GM18499 (cell line): ENCODE measurements around the gene DLX1.
"Not testable (repeated sequence)": the region's sequence is repeated elsewhere in the genome, so short reads cannot be mapped to it uniquely, and the experiment has no call there.

Experiments
- ATAC-seq: cut with Tn5 transposase; IDR thresholded peaks from one replicate; pipeline ENCODE4 v1.9.1; 2021; ENCODE audit warnings: moderate number of reproducible peaks; ENCODE audit not compliant: insufficient read depth, unreplicated experiment

The DLX1 gene

DNA sequence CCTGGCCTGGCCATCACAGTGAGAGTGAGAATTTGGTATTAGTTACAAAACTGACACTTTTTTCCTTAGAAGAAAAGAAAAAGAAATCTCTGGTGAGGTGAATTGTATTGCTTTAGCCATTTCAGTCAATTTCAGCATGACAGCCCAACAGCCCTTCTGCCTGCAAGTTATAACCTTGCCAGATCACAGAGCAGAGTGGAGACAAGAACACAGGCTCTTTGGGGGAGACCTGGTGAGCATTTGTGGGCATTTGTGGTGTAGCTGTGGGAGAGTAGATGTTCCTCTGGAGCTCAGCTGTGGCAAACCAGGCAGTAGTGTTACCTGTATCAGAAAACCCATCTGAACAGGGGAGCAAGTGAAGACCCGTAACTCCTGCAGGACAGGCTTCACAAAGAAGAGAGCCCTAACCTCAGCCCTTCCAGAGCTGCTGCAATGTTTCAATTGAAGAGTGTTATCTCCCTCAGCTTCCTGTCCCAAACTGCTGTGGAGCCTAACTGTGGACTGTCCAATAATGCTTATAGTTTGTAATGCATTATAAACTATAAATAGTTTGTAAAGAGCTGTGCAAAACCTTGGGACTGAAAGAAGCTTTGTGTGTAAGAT, 22.8 kb upstream of the DLX1 start:
- no peak for ATAC-seq

GRCh38 chr2:172063446-172063845, 21.9 kb upstream of the DLX1 start:
- ATAC-seq = no peak

DNA sequence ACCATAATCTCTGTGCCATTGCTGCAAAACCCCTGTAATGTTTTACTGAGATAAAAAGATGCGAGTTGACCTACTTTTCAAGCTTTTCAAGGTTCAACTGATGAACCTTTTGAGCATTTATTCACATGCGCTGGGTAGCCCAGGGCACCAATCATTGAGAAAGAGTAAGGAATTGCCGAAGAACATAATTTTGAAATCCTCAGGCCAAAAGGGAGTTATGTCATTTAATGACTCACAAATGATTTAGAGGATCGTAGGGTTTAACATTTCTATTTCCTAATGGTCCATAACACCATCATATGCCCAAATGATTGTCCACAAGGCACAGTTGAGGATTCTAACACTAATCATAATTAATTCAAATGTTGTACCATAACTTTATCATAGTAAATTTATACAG, 20.2 kb upstream of the DLX1 start:
- no peak for ATAC-seq

- no peak for ATAC-seq
Measured at GRCh38 chr2:172066394-172066886, 18.9 kb upstream of the DLX1 start.

- ATAC-seq = not testable (repeated sequence)
Measured at GRCh38 chr2:172067905-172068304, 17.4 kb upstream of the DLX1 start.

DNA sequence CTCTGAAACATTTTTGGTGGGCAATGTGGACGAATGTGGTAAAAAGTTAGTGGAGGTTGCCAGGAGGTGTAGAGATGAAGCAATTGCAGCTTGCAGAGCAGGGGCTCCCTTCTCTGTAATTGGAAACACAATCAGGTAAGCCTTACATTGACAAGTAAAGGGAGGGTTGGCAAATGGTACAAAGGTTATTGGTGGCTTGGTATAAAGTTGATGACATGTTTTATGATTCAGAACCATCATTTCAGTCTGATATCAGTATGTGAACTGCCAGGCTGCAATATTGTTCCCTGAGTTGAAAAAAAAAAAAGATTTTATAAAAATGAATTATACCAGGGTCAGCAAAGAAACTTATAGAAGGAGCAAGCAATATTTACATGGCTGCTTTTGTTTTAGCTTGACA, 14.4 kb upstream of the DLX1 start:
- ATAC-seq = no peak

GRCh38 chr2:172072303-172072702, 13.0 kb upstream of the DLX1 start:
- ATAC-seq = no peak

DNA sequence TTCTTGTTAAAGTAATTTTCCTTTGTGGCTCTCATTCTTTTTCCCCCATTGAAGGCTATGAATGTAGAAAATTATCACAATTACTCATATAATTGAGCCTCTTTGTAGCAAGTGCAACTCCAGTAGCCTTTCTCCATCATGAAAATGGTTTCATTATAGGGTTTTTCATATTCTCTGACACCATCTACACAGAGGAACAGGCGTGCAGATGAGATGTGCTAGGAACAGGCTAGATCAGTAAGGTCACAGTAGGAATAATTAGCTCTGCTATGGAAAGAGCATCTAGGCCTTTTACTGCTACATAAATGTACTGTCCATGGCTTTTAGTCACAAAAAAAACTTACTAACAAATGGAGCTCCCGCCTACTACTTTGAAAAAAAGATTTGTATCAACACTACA, 12.6 kb upstream of the DLX1 start:
- ATAC-seq = no peak

DNA sequence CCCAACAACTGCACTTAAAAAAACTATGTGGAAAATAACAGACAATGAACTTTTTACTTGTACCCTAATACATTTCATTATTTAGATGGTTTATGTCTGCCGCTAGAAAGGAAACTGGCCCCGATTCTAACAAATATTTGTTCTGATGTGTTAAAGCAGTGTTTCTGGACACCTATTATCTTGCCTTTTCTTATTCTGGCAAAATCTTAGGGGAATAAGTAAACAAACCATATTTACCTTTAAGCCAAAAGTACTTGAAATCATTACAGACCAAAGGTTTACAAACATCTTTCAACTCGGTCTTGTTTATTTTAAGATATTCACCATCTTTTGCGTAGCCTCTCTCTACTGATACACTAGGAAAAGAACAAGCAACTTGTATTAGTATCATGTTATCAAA, 11.8 kb upstream of the DLX1 start:
- no peak for ATAC-seq

GRCh38 chr2:172074254-172074653, 11.1 kb upstream of the DLX1 start:
- ATAC-seq = no peak

DNA sequence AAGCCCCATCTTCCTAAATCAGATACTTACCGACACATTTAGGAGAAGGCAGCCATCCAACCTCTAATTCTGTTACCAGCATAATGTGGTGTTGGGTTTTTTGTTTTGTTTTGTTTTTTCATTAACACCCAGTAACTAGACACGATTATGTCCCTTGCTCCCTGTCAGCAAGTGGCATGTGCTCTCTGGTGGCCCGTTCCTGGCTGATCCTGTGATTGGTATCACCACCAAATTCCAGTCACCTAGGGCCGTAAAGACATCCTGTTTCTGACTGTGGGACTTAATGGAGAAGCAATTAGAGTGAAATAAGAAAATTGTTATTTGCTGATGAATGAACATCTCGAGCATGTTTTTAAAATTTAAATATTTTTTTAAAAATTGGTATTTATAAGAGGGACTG, 5.9 kb upstream of the DLX1 start:
- no peak for ATAC-seq

GRCh38 chr2:172079838-172080640, 5.3 kb upstream of the DLX1 start:
- ATAC-seq = no peak

- ATAC-seq = no peak
Measured at GRCh38 chr2:172080641-172081220, 4.6 kb upstream of the DLX1 start.

DNA sequence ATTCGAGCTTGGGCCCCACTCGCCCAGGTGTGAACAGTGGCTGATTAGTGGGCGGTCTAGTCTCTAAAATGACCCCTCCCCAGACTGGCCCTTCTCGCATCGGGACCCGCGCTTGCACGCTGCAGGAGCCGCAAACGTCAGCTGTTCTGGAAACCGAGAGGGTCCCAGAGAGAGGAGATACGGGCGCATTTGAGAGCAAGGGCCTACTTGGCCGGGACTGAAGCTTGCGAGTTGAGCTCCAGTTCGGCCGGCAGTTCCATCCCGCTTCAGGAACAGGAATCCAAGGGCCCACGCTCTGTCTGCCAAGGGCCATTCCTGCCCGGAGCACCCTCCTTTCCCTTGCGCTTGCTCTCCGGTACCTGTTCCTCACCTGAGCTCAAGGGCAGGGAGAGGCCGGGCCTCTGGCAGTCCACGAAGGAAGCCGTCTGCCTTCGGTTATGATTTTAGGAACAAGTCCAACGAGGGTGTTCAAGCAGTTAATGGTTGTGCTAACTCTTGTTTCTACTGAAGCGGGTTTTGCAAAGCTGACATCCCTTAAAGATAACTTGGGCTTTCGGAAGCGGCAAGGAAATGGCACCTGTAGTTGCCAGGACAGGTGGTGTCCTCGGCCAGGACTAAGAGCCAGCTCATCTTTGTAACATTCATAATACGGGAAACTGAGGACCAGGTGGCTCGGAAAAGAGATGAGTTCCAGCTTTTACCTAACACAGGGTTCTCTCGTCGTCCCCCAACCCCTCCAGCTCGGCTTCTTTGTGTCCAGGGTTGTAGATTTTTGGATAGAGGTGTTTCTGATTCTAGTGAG, 3.9 kb upstream of the DLX1 start:
- ATAC-seq = no peak

GRCh38 chr2:172082105-172082943, 3.0 kb upstream of the DLX1 start:
- ATAC-seq = no peak

DNA sequence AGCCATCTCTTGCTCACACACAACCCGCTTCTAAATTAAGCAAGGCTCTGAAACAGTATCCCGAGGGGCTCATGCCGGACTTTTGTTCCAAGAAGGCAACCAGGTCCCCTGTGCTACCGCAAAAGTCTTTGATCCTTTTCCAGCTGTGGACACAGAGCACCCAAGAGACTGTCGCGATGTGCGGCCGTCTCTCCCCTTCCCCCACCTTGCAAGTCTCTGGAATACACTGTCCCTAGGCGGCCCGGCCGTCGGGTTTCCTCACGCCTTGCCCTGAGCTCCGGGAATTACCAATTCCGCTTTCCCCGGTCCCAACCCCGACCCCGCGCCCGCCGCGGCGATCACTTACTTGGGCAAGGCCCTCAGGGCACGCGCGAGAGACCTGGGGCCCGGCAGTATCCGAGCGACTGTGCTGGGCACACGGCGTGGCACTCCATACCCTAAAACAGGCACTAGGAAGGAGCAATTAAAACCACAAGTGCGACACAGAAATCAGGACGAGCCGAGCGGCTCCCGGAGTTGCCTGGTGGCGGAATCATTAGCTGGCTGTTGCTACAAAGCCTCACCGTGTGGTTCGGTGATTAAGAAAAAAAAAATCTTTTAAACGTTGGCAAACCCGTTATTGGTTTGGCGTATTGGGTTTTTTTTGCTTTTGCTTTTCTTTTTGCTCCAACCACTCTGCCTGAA, 2.2 kb upstream of the DLX1 start:
- no peak for ATAC-seq

GRCh38 chr2:172083628-172084394, 1.5 kb upstream of the DLX1 start:
- no peak for ATAC-seq

DNA sequence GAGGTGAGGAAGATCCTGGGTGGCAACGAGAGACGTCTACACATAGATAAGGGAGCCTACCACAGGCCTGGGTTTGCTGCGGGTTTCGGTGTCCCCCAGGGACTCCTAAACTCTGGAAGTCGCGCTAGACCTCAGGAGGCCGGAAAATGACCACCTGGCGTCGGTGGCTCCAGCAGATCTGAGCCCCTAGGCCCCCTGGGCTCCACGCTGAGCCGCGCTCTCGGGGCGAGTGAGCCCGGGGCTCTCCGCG, 987 bp upstream of the DLX1 start:
- ATAC-seq = no peak
